MM.1S (cell line): ENCODE results near the gene TBC1D19.

Experiments
- EZH2 ChIP-seq: fragments of 300-600 bp; sonication (generic); optimal IDR thresholded peaks from 2 replicates; pipeline ENCODE3; 2017; ENCODE audit warnings: low read depth, mild to moderate bottlenecking, antibody characterized with exemption, low read length, mixed read lengths
- TF ChIP-seq, protein P1 (sequence below): fragments of 300-600 bp; sonication (generic); IDR thresholded peaks from 2 replicates; pipeline ENCODE4 v1.5.1; 2016; ENCODE audit warnings: antibody characterized with exemption, low read length, mixed read lengths

- TF ChIP-seq, protein P1, sequence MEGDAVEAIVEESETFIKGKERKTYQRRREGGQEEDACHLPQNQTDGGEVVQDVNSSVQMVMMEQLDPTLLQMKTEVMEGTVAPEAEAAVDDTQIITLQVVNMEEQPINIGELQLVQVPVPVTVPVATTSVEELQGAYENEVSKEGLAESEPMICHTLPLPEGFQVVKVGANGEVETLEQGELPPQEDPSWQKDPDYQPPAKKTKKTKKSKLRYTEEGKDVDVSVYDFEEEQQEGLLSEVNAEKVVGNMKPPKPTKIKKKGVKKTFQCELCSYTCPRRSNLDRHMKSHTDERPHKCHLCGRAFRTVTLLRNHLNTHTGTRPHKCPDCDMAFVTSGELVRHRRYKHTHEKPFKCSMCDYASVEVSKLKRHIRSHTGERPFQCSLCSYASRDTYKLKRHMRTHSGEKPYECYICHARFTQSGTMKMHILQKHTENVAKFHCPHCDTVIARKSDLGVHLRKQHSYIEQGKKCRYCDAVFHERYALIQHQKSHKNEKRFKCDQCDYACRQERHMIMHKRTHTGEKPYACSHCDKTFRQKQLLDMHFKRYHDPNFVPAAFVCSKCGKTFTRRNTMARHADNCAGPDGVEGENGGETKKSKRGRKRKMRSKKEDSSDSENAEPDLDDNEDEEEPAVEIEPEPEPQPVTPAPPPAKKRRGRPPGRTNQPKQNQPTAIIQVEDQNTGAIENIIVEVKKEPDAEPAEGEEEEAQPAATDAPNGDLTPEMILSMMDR: no peak
- TF ChIP-seq EZH2: no peak
These were observed 123.5 kb downstream of the TBC1D19 start for GRCh38 chr4:26707342-26707741.
